ENCODE data around the gene CIB2.
"Not testable (repeated sequence)": the region's sequence is repeated elsewhere in the genome, so short reads cannot be mapped to it uniquely, and the experiment has no call there.

CIB2 gene

GRCh38 chr15:78131295-78132061, at the start of gene CIB2:
TSS of gene CIB2 (minus strand) at chr15:78131445. CDS start at chr15:78131215, 230 bp downstream.
- DNase-seq = peak in 41 of 56 donors; percentile 3 to 76 (median 42)

GRCh38 chr15:78179906-78180305, 48.7 kb upstream of the CIB2 start:
- no peak for DNase-seq

GRCh38 chr15:78179286-78179840, 48.1 kb upstream of the CIB2 start:
- DNase-seq = no peak

GRCh38 chr15:78178064-78178463, 46.8 kb upstream of the CIB2 start:
- DNase-seq = no peak

GRCh38 chr15:78177447-78177873, 46.2 kb upstream of the CIB2 start:
- DNase-seq = peak in 42 of 56 donors; percentile 6 to 75 (median 31)

- DNase-seq = no peak
These were observed 44.1 kb upstream of the CIB2 start for GRCh38 chr15:78175330-78175729.

GRCh38 chr15:78174401-78174800, 43.2 kb upstream of the CIB2 start:
- DNase-seq = no peak

- no peak for DNase-seq
These were observed 40.7 kb upstream of the CIB2 start for GRCh38 chr15:78171864-78172472.

GRCh38 chr15:78170848-78171773, 39.9 kb upstream of the CIB2 start:
- peak in 3 of 56 donors; percentile 9 to 35 (median 17) for DNase-seq

- DNase-seq = no peak
These were observed 37.4 kb upstream of the CIB2 start for GRCh38 chr15:78168608-78169007.

GRCh38 chr15:78167227-78167888, 36.1 kb upstream of the CIB2 start:
- no peak for DNase-seq

- DNase-seq = no peak
These were observed 32.8 kb upstream of the CIB2 start for GRCh38 chr15:78164010-78164409.

GRCh38 chr15:78162038-78162437, 30.8 kb upstream of the CIB2 start:
- peak in 45 of 56 donors; percentile 4 to 92 (median 67) for DNase-seq

- DNase-seq = no peak
These were observed 28.1 kb upstream of the CIB2 start for GRCh38 chr15:78159395-78159794.

GRCh38 chr15:78157203-78157602, 26.0 kb upstream of the CIB2 start:
- no peak for DNase-seq

- DNase-seq = no peak
These were observed 25.4 kb upstream of the CIB2 start for GRCh38 chr15:78156653-78157052.

- no peak for DNase-seq
These were observed 24.2 kb upstream of the CIB2 start for GRCh38 chr15:78155355-78155939.

GRCh38 chr15:78154955-78155354, 23.7 kb upstream of the CIB2 start:
- no peak for DNase-seq

GRCh38 chr15:78151075-78151474, 19.8 kb upstream of the CIB2 start:
- not testable (repeated sequence) for DNase-seq
